ENCODE results near the gene IL6.

Gene IL6

GRCh38 chr7:22726345-22726906, 574 bp upstream of the IL6 start:
- no peak for DNase-seq (ENCODE audit: low read depth)
- TF ChIP-seq CTCF (IDR thresholded peaks at IDR 0.05; ENCODE audit: low read depth, low read length, missing control alignments): peak; percentile 76
- no peak overlapping the region for H3K4me3 ChIP-seq (ENCODE audit: low read depth, low read length)

- no peak for TF ChIP-seq CTCF (IDR thresholded peaks at IDR 0.05; ENCODE audit: low read depth, low read length, missing control alignments)
- no peak for DNase-seq (ENCODE audit: low read depth)
- H3K4me3 ChIP-seq (ENCODE audit: low read depth, low read length): no peak overlapping the region
These were observed 675 bp downstream of the IL6 start for GRCh38 chr7:22727714-22728035.

- TF ChIP-seq CTCF (IDR thresholded peaks at IDR 0.05; ENCODE audit: low read depth, low read length, missing control alignments): peak; percentile 52
- H3K4me3 ChIP-seq (ENCODE audit: low read depth, low read length): no peak overlapping the region
- no peak for DNase-seq (ENCODE audit: low read depth)
These were observed 1.5 kb downstream of the IL6 start for GRCh38 chr7:22728401-22729029.

- no peak overlapping the region for H3K4me3 ChIP-seq (ENCODE audit: low read depth, low read length)
- no peak for TF ChIP-seq CTCF (IDR thresholded peaks at IDR 0.05; ENCODE audit: low read depth, low read length, missing control alignments)
- no peak for DNase-seq (ENCODE audit: low read depth)
These were observed 2.3 kb downstream of the IL6 start for GRCh38 chr7:22729180-22729825.

GRCh38 chr7:22730066-22730710, 3.2 kb downstream of the IL6 start:
- DNase-seq (ENCODE audit: low read depth): no peak
- TF ChIP-seq CTCF (IDR thresholded peaks at IDR 0.05; ENCODE audit: low read depth, low read length, missing control alignments): no peak
- no peak overlapping the region for H3K4me3 ChIP-seq (ENCODE audit: low read depth, low read length)

- no peak for DNase-seq (ENCODE audit: low read depth)
- no peak for TF ChIP-seq CTCF (IDR thresholded peaks at IDR 0.05; ENCODE audit: low read depth, low read length, missing control alignments)
- no peak overlapping the region for H3K4me3 ChIP-seq (ENCODE audit: low read depth, low read length)
These were observed 4.1 kb downstream of the IL6 start for GRCh38 chr7:22730921-22731654.
